Cardiac fibroblast (primary cell): ENCODE data around the gene GLIS1.

Source experiments
- DNase-seq, 2 donors: peaks; one replicate each; pipeline versions ENCODE4 v3.0.0 to v3.0.0-alpha.2; 2010; ENCODE audit warnings: low read depth in 2 of 2
- H3K4me3 ChIP-seq, 2 donors: replicated peaks in 1 of 2; 1 replicate in 1 of 2; 2 replicates in 1 of 2; pipeline ENCODE4 v1.5.1; 2011; ENCODE audit warnings: low read depth in 2 of 2, low read length in 2 of 2, mild to moderate bottlenecking in 2 of 2, moderate library complexity in 1 of 2
- CTCF ChIP-seq: IDR thresholded peaks from one replicate; pipeline ENCODE4 v1.5.1; 2011; ENCODE audit warnings: low read depth, mild to moderate bottlenecking, low read length, inconsistent platforms

GLIS1 gene

GRCh38 chr1:53588053-53588779, 150.7 kb downstream of the GLIS1 start:
- TF ChIP-seq CTCF, result no peak
- H3K4me3 ChIP-seq, result no peak overlapping the region
- no peak for DNase-seq

- no peak for DNase-seq
- TF ChIP-seq CTCF, result no peak
- H3K4me3 ChIP-seq, result no peak overlapping the region
Measured at GRCh38 chr1:53587252-53587988, 151.5 kb downstream of the GLIS1 start.

- DNase-seq, result no peak
- TF ChIP-seq CTCF, result no peak
- H3K4me3 ChIP-seq, result no peak overlapping the region
Measured at GRCh38 chr1:53586765-53587164, 152.2 kb downstream of the GLIS1 start.

GRCh38 chr1:53585565-53585964, 153.4 kb downstream of the GLIS1 start:
- no peak for TF ChIP-seq CTCF
- no peak overlapping the region for H3K4me3 ChIP-seq
- no peak for DNase-seq

- peak; percentile 70 to 77 for DNase-seq
- no peak overlapping the region for H3K4me3 ChIP-seq
- no peak for TF ChIP-seq CTCF
Measured at GRCh38 chr1:53585129-53585528, 153.8 kb downstream of the GLIS1 start.

- no peak for DNase-seq
- H3K4me3 ChIP-seq, result no peak overlapping the region
- TF ChIP-seq CTCF, result no peak
Measured at GRCh38 chr1:53584777-53585107, 154.2 kb downstream of the GLIS1 start.
